ENCODE data around the gene SULT1A2. TPM values are rescaled to one million over a fixed set of nuclear protein-coding genes. Genes with fewer than 3 reads are reported as not detected.

Gene SULT1A2
- total and polyA plus RNA-seq, 9 donors = 0.13 to 1.6 (median 0.78) TPM

DNA sequence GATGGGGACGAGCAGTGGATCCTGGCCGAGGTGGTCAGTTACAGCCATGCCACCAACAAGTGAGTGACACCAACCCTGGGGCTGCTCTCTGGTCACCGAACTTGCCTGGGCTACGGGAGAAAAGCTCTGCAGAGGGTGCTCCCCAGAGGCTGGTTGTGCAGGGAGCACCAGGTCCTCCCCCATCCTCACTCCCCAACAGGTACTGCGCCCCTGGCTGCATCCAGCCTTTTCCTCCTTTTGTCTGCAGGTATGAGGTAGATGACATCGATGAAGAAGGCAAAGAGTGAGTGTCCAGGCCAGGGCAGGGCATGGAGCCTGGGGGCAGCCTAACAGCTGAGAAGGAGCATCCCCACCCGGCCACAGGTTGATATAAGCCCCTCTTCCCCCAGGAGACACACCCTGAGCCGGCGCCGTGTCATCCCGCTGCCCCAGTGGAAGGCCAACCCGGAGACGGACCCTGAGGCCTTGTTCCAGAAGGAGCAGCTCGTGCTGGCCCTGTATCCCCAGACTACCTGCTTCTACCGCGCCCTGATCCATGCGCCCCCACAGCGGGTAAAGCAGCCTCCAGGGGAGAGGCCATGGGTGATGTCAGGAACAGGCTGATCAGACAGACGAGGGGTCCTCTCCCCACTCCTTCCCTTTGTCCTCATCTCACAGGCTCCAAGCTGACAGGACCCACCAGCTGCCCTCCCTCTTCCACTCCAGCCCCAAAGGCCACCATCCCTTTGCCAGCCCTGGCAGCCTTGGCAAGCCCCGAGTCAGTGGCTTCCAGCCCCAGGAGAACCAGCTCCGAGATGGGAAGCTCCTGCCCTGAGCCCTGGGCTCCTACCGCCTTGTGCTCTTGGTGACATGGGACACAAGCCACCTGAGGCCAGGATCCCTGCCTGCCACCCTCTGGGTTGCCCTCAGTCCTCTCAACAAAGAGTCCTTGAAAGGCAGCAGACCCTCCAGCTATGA is 6.2 kb downstream of the SULT1A2 start:
- no peak overlapping the region for H3K4me3 ChIP-seq
- H3K27ac ChIP-seq = no peak overlapping the region
- TF ChIP-seq CTCF (IDR thresholded peaks at IDR 0.05) = no peak
- H3K27me3 ChIP-seq = no peaks in the 10 kb centered on the region
- H3K9me3 ChIP-seq = no peaks in the 10 kb centered on the region
- no peaks in the 10 kb centered on the region for H3K36me3 ChIP-seq
- no peaks in the 10 kb centered on the region for H3K4me1 ChIP-seq (ENCODE audit: insufficient read depth)
- no peak for DNase-seq
- 87 to 91% (median 90%) methylated on average over 22 of the region's 22 CpGs for whole genome bisulfite sequencing, 3 donors
- intact Hi-C loops (cut with DNase I) = no loop called here

DNA sequence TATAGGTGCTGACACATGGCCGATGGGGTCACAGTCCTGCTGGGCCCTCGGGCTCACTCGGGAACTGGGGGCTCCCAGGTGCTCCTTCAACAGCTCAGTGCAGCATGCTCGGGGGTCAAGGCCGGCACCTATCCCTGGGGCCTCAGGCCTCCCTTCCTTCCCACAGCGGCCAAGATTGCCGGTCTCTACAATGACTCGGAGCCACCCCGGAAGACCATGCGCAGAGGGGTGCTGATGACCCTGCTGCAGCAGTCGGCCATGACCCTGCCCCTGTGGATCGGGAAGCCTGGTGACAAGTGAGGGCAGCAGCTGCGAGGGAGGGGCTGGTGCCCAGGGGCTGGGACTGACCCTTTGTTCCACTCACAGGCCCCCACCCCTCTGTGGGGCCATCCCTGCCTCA is 6.9 kb downstream of the SULT1A2 start:
- Histone ChIP-seq H3K9me3 (no peaks in the 10 kb centered on the region), H3K36me3 (no peaks in the 10 kb centered on the region), H3K27ac (no peak overlapping the region), H3K27me3 (no peaks in the 10 kb centered on the region), H3K4me3 (no peak overlapping the region), H3K4me1 (ENCODE audit: insufficient read depth) (no peaks in the 10 kb centered on the region)
- WGBS, 3 donors = 78 to 84% (median 80%) methylated on average over 12 to 13 of the region's 13 CpGs
- DNase-seq = no peak
- intact Hi-C loops (cut with DNase I) = no loop called here
- TF ChIP-seq CTCF (IDR thresholded peaks at IDR 0.05) (no peak), POLR2A (IDR thresholded peaks at IDR 0.05) (no peak), EP300 (IDR thresholded peaks at IDR 0.05) (no peak)

- 89 to 93% (median 91%) methylated on average over 8 of the region's 8 CpGs for WGBS, 3 donors
- no peaks in the 10 kb centered on the region for H3K27me3 ChIP-seq
- intact Hi-C loops (cut with DNase I) = no loop called here
- no peak overlapping the region for H3K27ac ChIP-seq
- no peaks in the 10 kb centered on the region for H3K4me1 ChIP-seq (ENCODE audit: insufficient read depth)
- H3K4me3 ChIP-seq = no peak overlapping the region
- no peak for TF ChIP-seq EP300 (IDR thresholded peaks at IDR 0.05)
- TF ChIP-seq CTCF (IDR thresholded peaks at IDR 0.05) = no peak
- TF ChIP-seq POLR2A (IDR thresholded peaks at IDR 0.05) = no peak
- H3K36me3 ChIP-seq = no peaks in the 10 kb centered on the region
- DNase-seq = no peak
- H3K9me3 ChIP-seq = no peaks in the 10 kb centered on the region
These were observed 7.8 kb downstream of the SULT1A2 start for GRCh38 chr16:28589069-28589468.

DNA sequence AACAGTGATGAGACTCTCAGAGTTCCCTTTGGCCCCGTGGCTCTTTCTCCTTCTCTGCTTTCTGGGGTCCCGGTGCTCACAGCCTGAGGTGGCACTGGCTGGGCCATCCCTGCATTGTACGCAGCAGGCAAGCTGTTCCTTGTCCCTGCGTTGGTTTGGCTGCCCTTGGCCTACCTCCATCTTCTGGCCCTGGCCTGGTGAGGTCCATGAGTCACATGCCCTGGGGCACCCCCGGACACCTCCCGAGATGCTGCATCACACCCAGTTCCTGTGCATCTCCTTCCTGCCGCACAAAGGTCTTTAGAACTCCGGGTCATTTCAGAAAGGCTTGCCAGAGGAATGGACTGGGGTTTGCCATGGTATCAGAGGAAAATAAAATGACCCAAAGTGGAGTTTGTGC is 9.5 kb downstream of the SULT1A2 start:
- WGBS, 3 donors = 82 to 93% (median 91%) methylated on average over 8 of the region's 8 CpGs
- intact Hi-C loops (cut with DNase I) = no loop called here
- no peaks in the 10 kb centered on the region for H3K9me3 ChIP-seq
- no peaks in the 10 kb centered on the region for H3K27me3 ChIP-seq
- no peak overlapping the region for H3K27ac ChIP-seq
- no peaks in the 10 kb centered on the region for H3K4me1 ChIP-seq (ENCODE audit: insufficient read depth)
- H3K36me3 ChIP-seq = no peaks in the 10 kb centered on the region
- no peak overlapping the region for H3K4me3 ChIP-seq
- TF ChIP-seq CTCF (IDR thresholded peaks at IDR 0.05) = no peak
- TF ChIP-seq POLR2A (IDR thresholded peaks at IDR 0.05) = no peak
- TF ChIP-seq EP300 (IDR thresholded peaks at IDR 0.05) = no peak
- DNase-seq = no peak
